Astrocyte (in vitro differentiated cells and primary cell): ENCODE results near the gene MPND. TPM values are rescaled to one million over a fixed set of nuclear protein-coding genes. Genes with fewer than 3 reads are reported as not detected.
A peak's percentile ranks its signal among the peaks of the same experiment; 100 is the strongest.

Experiments
- DNase-seq: peaks from one replicate; pipeline ENCODE4 v3.0.0-alpha.2; 2010; ENCODE audit warnings: low read depth
- FAIRE-seq: peaks from 2 replicates; lab custom pipeline; 2011; peaks lifted over from hg19 to GRCh38; lab: Jason Lieb, UNC
- H2AFZ ChIP-seq: 2 replicates; pipeline ENCODE4 v1.6.0; 2012; ENCODE audit warnings: low read depth, low read length, inconsistent platforms
- H3K27ac ChIP-seq: 2 replicates; pipeline ENCODE4 v1.5.1; 2011; ENCODE audit warnings: low read depth, low read length, inconsistent platforms
- H3K27me3 ChIP-seq: 2 replicates; pipeline ENCODE4 v1.6.0; 2011; ENCODE audit warnings: low read length, inconsistent platforms; ENCODE audit not compliant: insufficient read depth
- H3K36me3 ChIP-seq: 2 replicates; pipeline ENCODE4 v1.5.1; 2011; ENCODE audit warnings: low read length, inconsistent platforms; ENCODE audit not compliant: insufficient read depth
- H3K4me1 ChIP-seq: 2 replicates; pipeline ENCODE4 v1.5.1; 2011; ENCODE audit warnings: low read length, inconsistent platforms; ENCODE audit not compliant: insufficient read depth
- H3K4me2 ChIP-seq: 2 replicates; pipeline ENCODE4 v1.6.0; 2012; ENCODE audit warnings: low read length, inconsistent platforms
- H3K4me3 ChIP-seq: 2 replicates; pipeline ENCODE4 v1.5.1; 2011; ENCODE audit warnings: low read depth, mild to moderate bottlenecking, low read length, inconsistent platforms; ENCODE audit not compliant: insufficient read depth
- H3K79me2 ChIP-seq: 2 replicates; pipeline ENCODE4 v1.6.0; 2012; ENCODE audit warnings: mild to moderate bottlenecking, low read length, inconsistent platforms; ENCODE audit not compliant: insufficient read depth
- H3K9ac ChIP-seq: 2 replicates; pipeline ENCODE4 v1.6.0; 2012; ENCODE audit warnings: mild to moderate bottlenecking, low read length, inconsistent platforms
- H3K9me3 ChIP-seq: 2 replicates; pipeline ENCODE4 v1.5.1; 2012; ENCODE audit warnings: low read depth, mild to moderate bottlenecking, low read length, inconsistent platforms; ENCODE audit not compliant: insufficient read depth
- H4K20me1 ChIP-seq: 2 replicates; pipeline ENCODE4 v1.6.0; 2012; ENCODE audit warnings: low read length, inconsistent platforms; ENCODE audit not compliant: insufficient read depth
- H3K27ac Mint-ChIP-seq: one replicate; pipeline ENCODE4 v1.8.0; 2021; ENCODE audit warnings: mild to moderate bottlenecking, mixed read lengths; ENCODE audit not compliant: unreplicated experiment
- H3K27me3 Mint-ChIP-seq: one replicate; pipeline ENCODE4 v1.8.0; 2021; ENCODE audit warnings: low read depth, mixed read lengths; ENCODE audit not compliant: unreplicated experiment
- H3K36me3 Mint-ChIP-seq: one replicate; pipeline ENCODE4 v1.8.0; 2021; ENCODE audit warnings: low read depth, mixed read lengths; ENCODE audit not compliant: unreplicated experiment
- H3K4me1 Mint-ChIP-seq: one replicate; pipeline ENCODE4 v1.8.0; 2021; ENCODE audit warnings: low read depth, mixed read lengths; ENCODE audit not compliant: unreplicated experiment
- H3K4me3 Mint-ChIP-seq: one replicate; pipeline ENCODE4 v1.8.0; 2021; ENCODE audit warnings: mild to moderate bottlenecking, moderate library complexity, mixed read lengths; ENCODE audit not compliant: unreplicated experiment
- H3K9me3 Mint-ChIP-seq: one replicate; pipeline ENCODE4 v1.8.0; 2021; ENCODE audit warnings: mild to moderate bottlenecking, mixed read lengths; ENCODE audit not compliant: unreplicated experiment
- CTCF ChIP-seq: IDR thresholded peaks from 2 replicates; pipeline ENCODE4 v1.5.1; 2011; ENCODE audit warnings: low read depth, mild to moderate bottlenecking, inconsistent platforms, low read length, moderate library complexity; ENCODE audit not compliant: insufficient read depth
- EZH2 ChIP-seq: IDR thresholded peaks from 2 replicates; pipeline ENCODE4 v1.6.1; 2012; ENCODE audit warnings: mild to moderate bottlenecking, low read length, inconsistent platforms; ENCODE audit not compliant: insufficient read depth
- total RNA-seq: library from RNA; stranded (reverse); gene quantifications from 2 replicates; pipeline ENCODE4 v1.2.1, GENCODE V29; 2021

Gene MPND
- total RNA-seq, 1 donor from 2014 or later = 14.7 TPM

DNA sequence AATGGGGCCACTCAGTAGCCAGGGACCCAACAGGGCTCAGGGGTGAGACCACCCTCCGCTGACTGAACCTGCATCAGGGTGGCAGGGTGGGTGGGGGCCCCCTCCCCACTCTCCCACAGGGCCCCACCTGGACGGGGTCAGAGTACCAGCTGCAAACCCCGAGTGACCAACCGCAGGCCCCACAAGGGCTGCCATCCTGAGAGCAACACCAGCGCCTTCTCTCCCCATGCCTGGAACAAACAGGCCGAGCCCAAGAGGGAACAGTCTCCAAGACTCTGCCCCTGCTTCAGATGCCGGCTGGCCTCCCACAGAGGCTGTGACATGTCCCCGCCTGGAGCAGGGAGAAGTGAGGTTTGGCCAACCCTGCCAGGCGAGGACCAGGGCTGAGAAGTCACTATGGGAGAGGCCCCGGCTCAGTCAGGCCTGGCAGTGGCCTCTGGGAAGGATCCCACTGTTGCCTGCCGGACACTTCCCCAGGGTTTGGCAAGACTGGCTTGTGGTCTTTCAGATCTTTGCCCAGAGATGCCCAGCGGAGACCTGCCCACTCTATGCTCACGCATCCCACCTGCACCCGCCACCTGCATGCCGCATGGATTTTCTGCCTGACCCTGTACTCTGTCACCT lies 27.2 kb downstream of the MPND start:
- H3K27me3 ChIP-seq = no peaks in the 10 kb centered on the region
- no peaks in the 10 kb centered on the region for H3K9me3 ChIP-seq
- no peak overlapping the region for H3K27ac ChIP-seq
- H3K4me1 ChIP-seq = peaks cover 46% of the 10 kb centered on the region
- no peak overlapping the region for H2AFZ ChIP-seq
- no peaks in the 10 kb centered on the region for H3K9me3 Mint-ChIP-seq
- H4K20me1 ChIP-seq = peaks cover 92% of the 10 kb centered on the region
- FAIRE-seq (no peak), DNase-seq (no peak)
- TF ChIP-seq CTCF (no peak), EZH2 (no peak)
- peak overlapping the region; percentile 77 for H3K27ac Mint-ChIP-seq
- peaks cover 24% of the 10 kb centered on the region for H3K4me1 Mint-ChIP-seq
- no peaks in the 10 kb centered on the region for H3K27me3 Mint-ChIP-seq
- H3K4me3 Mint-ChIP-seq = no peak overlapping the region
- H3K4me2 ChIP-seq = no peak overlapping the region
- peaks cover 93% of the 10 kb centered on the region for H3K79me2 ChIP-seq
- no peak overlapping the region for H3K4me3 ChIP-seq
- no peaks in the 10 kb centered on the region for H3K36me3 ChIP-seq
- no peak overlapping the region for H3K9ac ChIP-seq
- H3K36me3 Mint-ChIP-seq = peaks cover 8% of the 10 kb centered on the region

DNA sequence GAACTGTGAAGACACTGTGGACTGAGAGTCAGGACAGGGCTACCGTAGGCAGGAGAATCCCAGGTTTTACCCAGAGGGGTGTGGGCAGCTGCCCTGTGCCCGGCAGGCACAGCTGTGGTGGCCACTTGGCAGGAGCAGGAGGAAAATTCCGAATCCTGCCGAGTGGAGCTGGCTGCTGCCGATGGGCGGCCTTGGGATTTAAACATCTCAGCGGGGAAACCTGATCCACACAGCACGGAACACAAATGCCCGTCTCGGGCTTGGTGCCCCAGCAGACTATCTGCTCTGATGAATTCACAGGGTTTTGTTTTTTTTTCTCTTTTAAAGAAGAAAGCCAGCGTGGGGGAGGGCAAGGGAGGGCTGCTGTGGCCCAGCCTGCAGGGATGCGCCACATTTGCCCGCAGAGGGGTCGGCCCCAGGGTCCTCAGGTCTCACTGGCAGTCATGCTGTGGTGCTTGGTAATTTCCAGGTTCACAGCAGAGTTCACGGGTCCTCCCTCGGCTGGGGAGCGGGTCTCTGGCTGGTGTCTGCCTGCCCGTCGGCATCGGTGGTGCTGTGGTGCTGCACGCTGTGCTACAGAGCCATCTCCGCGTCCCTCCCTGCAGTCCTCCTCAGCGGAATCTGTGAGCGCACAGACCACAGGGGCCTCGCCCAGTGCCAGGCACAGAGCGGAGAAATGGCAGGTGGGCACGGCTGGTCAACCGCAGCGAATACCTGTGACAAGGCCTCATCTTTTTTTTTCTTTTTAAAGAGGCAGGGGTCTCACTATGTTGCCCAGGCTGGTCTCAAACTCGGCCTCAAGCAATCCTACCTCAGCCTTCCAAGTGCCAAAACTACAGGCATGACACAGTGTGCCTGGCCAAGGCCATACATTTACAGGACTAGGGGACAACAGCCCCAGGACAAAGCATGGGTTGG lies 28.1 kb downstream of the MPND start:
- no peaks in the 10 kb centered on the region for H3K27me3 Mint-ChIP-seq
- Histone ChIP-seq H3K9ac (no peak overlapping the region), H3K79me2 (peaks cover 95% of the 10 kb centered on the region), H3K4me3 (no peak overlapping the region), H4K20me1 (peaks cover 96% of the 10 kb centered on the region), H3K9me3 (no peaks in the 10 kb centered on the region), H2AFZ (no peak overlapping the region), H3K4me1 (peaks cover 56% of the 10 kb centered on the region), H3K27ac (no peak overlapping the region), H3K4me2 (no peak overlapping the region), H3K36me3 (no peaks in the 10 kb centered on the region), H3K27me3 (no peaks in the 10 kb centered on the region)
- TF ChIP-seq EZH2 = no peak
- TF ChIP-seq CTCF = no peak
- FAIRE-seq (no peak), DNase-seq (no peak)
- no peaks in the 10 kb centered on the region for H3K9me3 Mint-ChIP-seq
- H3K36me3 Mint-ChIP-seq = peaks cover 12% of the 10 kb centered on the region
- H3K4me1 Mint-ChIP-seq = peaks cover 34% of the 10 kb centered on the region
- H3K4me3 Mint-ChIP-seq = no peak overlapping the region
- H3K27ac Mint-ChIP-seq = no peak overlapping the region
